K562 (cell line): ENCODE measurements around the gene FAM24A. TPM values are rescaled to one million over a fixed set of nuclear protein-coding genes. Genes with fewer than 3 reads are reported as not detected.

Source experiments
- E2F3 ChIP-seq: fragments of 250-450 bp; sonication (Bioruptor Pico); IDR thresholded peaks from 2 replicates; pipeline ENCODE4 v1.4.0; 2020; ENCODE audit warnings: mild to moderate bottlenecking
- HOXB6 ChIP-seq: fragments of 250-450 bp; sonication (Bioruptor Pico); IDR thresholded peaks from 2 replicates; pipeline ENCODE4 v1.5.1; 2022; ENCODE audit warnings: mild to moderate bottlenecking, borderline replicate concordance
- KDM1A ChIP-seq, 2 experiments: fragments of 450-650 bp; IDR thresholded peaks; 2 replicates each; pipeline ENCODE4 v1.6.1; 2016; ENCODE audit warnings: mild to moderate bottlenecking in 2 of 2
- KLF1 ChIP-seq: fragments of 450-650 bp; IDR thresholded peaks from 2 replicates; pipeline ENCODE4 v1.6.1; 2016; ENCODE audit warnings: missing genetic modification characterization, missing compliant biosample characterization
- LCOR ChIP-seq: sonication (generic); formaldehyde crosslinking; IDR thresholded peaks from 2 replicates; pipeline ENCODE4 v1.8.0; 2022; ENCODE audit warnings: mild to moderate bottlenecking, missing genetic modification reagents
- MEF2D ChIP-seq: conservative IDR thresholded peaks from 2 replicates; pipeline ENCODE4 v1.6.1; 2016; ENCODE audit warnings: low read depth, missing genetic modification characterization, missing compliant biosample characterization
- SETDB1 ChIP-seq: IDR thresholded peaks from one replicate; pipeline ENCODE4 v1.6.1; 2012; ENCODE audit warnings: low read length, control low read depth, inconsistent platforms
- SNRNP70 ChIP-seq: fragments of 200-400 bp; formaldehyde crosslinking; optimal IDR thresholded peaks from 2 replicates; pipeline ENCODE3; 2017; ENCODE audit warnings: low read depth, low read length
- ZNF133 ChIP-seq: fragments of 250-450 bp; sonication (Bioruptor Pico); IDR thresholded peaks from 2 replicates; pipeline ENCODE4 v1.4.0; 2020; ENCODE audit warnings: mild to moderate bottlenecking
- ZNF134 ChIP-seq: fragments of 250-450 bp; sonication (Bioruptor Pico); conservative IDR thresholded peaks from 2 replicates; pipeline ENCODE4 v1.4.0; 2020
- ZNF197 ChIP-seq: fragments of 200-800 bp; sonication (Bioruptor generic); IDR thresholded peaks from 2 replicates; pipeline ENCODE4 v1.6.1; 2016; ENCODE audit warnings: low read depth, missing genetic modification characterization, missing compliant biosample characterization
- ZZZ3 ChIP-seq: fragments of 450-650 bp; IDR thresholded peaks from 2 replicates; pipeline ENCODE4 v1.6.1; 2016; ENCODE audit warnings: antibody characterized with exemption, mild to moderate bottlenecking, moderate library complexity
- polyA plus RNA-seq, 8 experiments: library from polyadenylated mRNA; depleted of rRNA in 4 of 8; stranded (reverse) in 5 of 8; unstranded in 3 of 8; fragments of >200 nt; fragmentation: Nextera tagmentation in 2 of 8; fragmentation: Illumina TruSeq in 1 of 8; extraction: Ambion mirVana in 2 of 8; extraction: Trizol in 1 of 8; gene quantifications; 2 replicates each; pipeline versions ENCODE4 v1.2.1 to v1.2.3, GENCODE V29; 2011 to 2014; ENCODE audit warnings: inconsistent platforms in 1 of 8, missing spikeins in 1 of 8
- total RNA-seq, 7 experiments: library from RNA; depleted of rRNA in 6 of 7; stranded (reverse); fragments of >200 nt in 6 of 7; fragmentation: Illumina TruSeq in 2 of 7; extraction: Trizol in 2 of 7; gene quantifications; 2 replicates each; pipeline versions ENCODE4 v1.2.1 to v1.2.3, GENCODE V29; 2011 to 2021; ENCODE audit warnings: low replicate concordance in 1 of 7
- TF ChIP-seq, protein P1 (sequence below): fragments of 250-450 bp; sonication (Bioruptor Pico); IDR thresholded peaks from 2 replicates; pipeline ENCODE4 v1.4.0; 2020; ENCODE audit warnings: borderline replicate concordance
- TF ChIP-seq, protein P2 (sequence below): fragments of 250-450 bp; sonication (Bioruptor Pico); IDR thresholded peaks from 2 replicates; pipeline ENCODE4 v1.5.0; 2020; ENCODE audit warnings: mild to moderate bottlenecking, borderline replicate concordance
- TF ChIP-seq, protein P3 (sequence below), 2 experiments: fragments of 450-650 bp in 1 of 2; sonication (generic) in 1 of 2; formaldehyde crosslinking in 1 of 2; IDR thresholded peaks; 2 replicates each; pipeline versions ENCODE4 v1.7.1 to v1.9.0; 2016 to 2022; ENCODE audit warnings: inconsistent platforms in 1 of 2, mild to moderate bottlenecking in 1 of 2, missing genetic modification reagents in 1 of 2

Gene FAM24A
- total and polyA plus RNA-seq, 9 of the 15 experiments (the other 6 are each of a cell fraction or from before 2014, with no cell fraction given) = not detected

DNA sequence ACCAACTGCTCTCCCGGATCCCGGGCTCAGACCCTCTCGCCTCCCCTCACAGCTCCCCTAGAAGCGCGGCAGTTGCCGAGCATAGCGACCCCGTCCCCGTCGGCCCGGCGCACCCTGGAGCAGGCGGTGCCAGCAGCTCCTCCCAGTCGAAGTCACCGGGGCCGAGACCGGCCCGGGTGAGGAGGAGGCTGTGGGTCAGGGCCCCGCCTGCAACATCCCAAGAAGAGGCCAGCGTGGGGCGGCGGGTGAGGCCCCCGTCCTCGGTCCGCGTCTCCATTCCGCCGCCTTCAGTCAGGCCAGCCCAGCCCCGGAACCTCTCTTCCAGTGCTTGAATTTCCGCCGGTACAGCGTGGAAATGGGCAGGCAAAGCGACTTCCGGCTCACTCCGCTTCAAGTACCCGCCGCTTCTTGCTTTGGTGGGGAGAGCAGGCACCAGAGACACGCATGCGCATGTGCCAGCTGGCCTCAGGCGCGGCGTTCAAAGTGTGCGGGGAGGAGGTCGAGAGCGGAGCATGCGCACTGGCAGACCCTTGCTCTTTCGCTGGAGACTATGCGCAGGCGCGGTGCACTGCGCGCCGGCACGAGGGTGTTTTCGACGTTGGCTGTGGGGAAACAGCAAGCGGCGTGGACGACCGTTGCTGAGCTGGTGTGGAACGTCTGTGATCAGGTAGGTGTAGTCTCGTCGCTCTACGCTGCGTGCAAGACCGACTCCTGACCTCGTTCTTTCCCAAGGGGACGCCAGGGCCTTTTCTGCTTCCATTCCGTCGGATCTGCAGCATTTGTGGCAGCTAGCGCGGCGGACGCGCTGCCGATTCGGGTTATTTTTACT is 43.7 kb downstream of the FAM24A start, which contains the start of gene C10orf88 (continued):
- TF ChIP-seq ZZZ3 (no peak), HOXB6 (CRISPR knock-in tag) (no peak), MEF2D (tag) (no peak; the same call in 1 of the 2 replicates), KLF1 (tag) (no peak), SNRNP70 (no peak), ZNF133 (no peak), KDM1A (IDR thresholded peaks at IDR 0.05) (no peak), SETDB1 (no peak), ZNF134 (CRISPR knock-in tag) (no peak), E2F3 (CRISPR knock-in tag) (no peak), ZNF197 (CRISPR knock-in tag) (no peak), LCOR (CRISPR knock-in tag) (0 out of 2 replicates have a peak, but pooled peaks have one; percentile 56)
- TF ChIP-seq, protein P1, sequence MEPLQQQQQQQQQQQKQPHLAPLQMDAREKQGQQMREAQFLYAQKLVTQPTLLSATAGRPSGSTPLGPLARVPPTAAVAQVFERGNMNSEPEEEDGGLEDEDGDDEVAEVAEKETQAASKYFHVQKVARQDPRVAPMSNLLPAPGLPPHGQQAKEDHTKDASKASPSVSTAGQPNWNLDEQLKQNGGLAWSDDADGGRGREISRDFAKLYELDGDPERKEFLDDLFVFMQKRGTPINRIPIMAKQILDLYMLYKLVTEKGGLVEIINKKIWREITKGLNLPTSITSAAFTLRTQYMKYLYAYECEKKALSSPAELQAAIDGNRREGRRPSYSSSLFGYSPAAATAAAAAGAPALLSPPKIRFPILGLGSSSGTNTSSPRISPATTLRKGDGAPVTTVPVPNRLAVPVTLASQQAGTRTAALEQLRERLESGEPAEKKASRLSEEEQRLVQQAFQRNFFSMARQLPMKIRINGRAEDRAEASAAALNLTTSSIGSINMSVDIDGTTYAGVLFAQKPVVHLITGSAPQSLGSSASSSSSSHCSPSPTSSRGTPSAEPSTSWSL (CRISPR knock-in tag) = no peak
- TF ChIP-seq, protein P2, sequence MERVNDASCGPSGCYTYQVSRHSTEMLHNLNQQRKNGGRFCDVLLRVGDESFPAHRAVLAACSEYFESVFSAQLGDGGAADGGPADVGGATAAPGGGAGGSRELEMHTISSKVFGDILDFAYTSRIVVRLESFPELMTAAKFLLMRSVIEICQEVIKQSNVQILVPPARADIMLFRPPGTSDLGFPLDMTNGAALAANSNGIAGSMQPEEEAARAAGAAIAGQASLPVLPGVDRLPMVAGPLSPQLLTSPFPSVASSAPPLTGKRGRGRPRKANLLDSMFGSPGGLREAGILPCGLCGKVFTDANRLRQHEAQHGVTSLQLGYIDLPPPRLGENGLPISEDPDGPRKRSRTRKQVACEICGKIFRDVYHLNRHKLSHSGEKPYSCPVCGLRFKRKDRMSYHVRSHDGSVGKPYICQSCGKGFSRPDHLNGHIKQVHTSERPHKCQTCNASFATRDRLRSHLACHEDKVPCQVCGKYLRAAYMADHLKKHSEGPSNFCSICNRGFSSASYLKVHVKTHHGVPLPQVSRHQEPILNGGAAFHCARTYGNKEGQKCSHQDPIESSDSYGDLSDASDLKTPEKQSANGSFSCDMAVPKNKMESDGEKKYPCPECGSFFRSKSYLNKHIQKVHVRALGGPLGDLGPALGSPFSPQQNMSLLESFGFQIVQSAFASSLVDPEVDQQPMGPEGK (CRISPR knock-in tag) = no peak
- TF ChIP-seq, protein P3, sequence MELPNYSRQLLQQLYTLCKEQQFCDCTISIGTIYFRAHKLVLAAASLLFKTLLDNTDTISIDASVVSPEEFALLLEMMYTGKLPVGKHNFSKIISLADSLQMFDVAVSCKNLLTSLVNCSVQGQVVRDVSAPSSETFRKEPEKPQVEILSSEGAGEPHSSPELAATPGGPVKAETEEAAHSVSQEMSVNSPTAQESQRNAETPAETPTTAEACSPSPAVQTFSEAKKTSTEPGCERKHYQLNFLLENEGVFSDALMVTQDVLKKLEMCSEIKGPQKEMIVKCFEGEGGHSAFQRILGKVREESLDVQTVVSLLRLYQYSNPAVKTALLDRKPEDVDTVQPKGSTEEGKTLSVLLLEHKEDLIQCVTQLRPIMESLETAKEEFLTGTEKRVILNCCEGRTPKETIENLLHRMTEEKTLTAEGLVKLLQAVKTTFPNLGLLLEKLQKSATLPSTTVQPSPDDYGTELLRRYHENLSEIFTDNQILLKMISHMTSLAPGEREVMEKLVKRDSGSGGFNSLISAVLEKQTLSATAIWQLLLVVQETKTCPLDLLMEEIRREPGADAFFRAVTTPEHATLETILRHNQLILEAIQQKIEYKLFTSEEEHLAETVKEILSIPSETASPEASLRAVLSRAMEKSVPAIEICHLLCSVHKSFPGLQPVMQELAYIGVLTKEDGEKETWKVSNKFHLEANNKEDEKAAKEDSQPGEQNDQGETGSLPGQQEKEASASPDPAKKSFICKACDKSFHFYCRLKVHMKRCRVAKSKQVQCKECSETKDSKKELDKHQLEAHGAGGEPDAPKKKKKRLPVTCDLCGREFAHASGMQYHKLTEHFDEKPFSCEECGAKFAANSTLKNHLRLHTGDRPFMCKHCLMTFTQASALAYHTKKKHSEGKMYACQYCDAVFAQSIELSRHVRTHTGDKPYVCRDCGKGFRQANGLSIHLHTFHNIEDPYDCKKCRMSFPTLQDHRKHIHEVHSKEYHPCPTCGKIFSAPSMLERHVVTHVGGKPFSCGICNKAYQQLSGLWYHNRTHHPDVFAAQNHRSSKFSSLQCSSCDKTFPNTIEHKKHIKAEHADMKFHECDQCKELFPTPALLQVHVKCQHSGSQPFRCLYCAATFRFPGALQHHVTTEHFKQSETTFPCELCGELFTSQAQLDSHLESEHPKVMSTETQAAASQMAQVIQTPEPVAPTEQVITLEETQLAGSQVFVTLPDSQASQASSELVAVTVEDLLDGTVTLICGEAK (IDR thresholded peaks at IDR 0.05) = peak; percentile 97
- TF ChIP-seq, protein P3 (CRISPR knock-in tag; IDR thresholded peaks at IDR 0.05) = no peak
